RWPE1 (cell line): ENCODE measurements around the gene SNRNP40.

ENCODE experiments used
- CTCF ChIA-PET: fragments of 350-600 bp; sonication (Branson Sonifier 250); formaldehyde crosslinking; extraction: SDS; loops from one replicate; lab custom pipeline; 2021; lab: Yijun Ruan, JAX
- POLR2A ChIA-PET: fragments of 400-600 bp; formaldehyde crosslinking; extraction: SDS; loops from one replicate; lab custom pipeline; 2020; ENCODE audit warnings: antibody characterized with exemption; ENCODE audit not compliant: low non-redundant PET; lab: Yijun Ruan, JAX
- DNase-seq: peaks from one replicate; pipeline ENCODE4 v3.0.0; 2012; ENCODE audit warnings: low spot score
- H3K27ac ChIP-seq: fragments of 450-650 bp; 2 replicates; pipeline ENCODE4 v1.5.1; 2017
- TF ChIP-seq, protein P1 (sequence below): fragments of 450-650 bp; conservative IDR thresholded peaks from 2 replicates; pipeline ENCODE4 v1.5.1; 2017; ENCODE audit warnings: low read depth, mild to moderate bottlenecking

SNRNP40 gene

DNA sequence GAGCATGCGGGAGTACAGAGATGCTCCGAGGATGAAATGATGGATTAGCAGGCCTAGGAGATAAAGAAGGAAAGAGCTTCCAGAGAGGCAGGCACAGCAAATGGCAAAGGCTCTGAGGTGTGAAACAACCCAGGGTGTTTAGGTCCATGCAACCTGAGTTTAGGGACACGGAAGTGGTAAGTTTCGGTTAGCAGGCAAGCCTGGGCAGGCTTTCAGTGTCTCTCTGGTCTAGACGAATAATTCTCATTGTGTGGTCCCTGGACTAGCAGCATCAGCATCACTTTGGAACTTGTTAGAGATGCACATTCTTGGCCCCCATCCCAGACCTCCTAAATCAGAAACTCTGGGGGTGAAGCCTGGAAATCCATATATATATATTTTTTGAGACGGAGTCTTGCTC lies 75.5 kb downstream of the SNRNP40 start:
- TF ChIP-seq, protein P1, sequence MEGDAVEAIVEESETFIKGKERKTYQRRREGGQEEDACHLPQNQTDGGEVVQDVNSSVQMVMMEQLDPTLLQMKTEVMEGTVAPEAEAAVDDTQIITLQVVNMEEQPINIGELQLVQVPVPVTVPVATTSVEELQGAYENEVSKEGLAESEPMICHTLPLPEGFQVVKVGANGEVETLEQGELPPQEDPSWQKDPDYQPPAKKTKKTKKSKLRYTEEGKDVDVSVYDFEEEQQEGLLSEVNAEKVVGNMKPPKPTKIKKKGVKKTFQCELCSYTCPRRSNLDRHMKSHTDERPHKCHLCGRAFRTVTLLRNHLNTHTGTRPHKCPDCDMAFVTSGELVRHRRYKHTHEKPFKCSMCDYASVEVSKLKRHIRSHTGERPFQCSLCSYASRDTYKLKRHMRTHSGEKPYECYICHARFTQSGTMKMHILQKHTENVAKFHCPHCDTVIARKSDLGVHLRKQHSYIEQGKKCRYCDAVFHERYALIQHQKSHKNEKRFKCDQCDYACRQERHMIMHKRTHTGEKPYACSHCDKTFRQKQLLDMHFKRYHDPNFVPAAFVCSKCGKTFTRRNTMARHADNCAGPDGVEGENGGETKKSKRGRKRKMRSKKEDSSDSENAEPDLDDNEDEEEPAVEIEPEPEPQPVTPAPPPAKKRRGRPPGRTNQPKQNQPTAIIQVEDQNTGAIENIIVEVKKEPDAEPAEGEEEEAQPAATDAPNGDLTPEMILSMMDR, result no peak
- no peak for DNase-seq
- POLR2A ChIA-PET, result no interaction called here
- CTCF ChIA-PET, result interaction anchor here (0.6 kb wide), 2 partner anchors 40 to 332 kb away, joined by 3 read pairs; no protein-coding TSS in a partner anchor
- no peak overlapping the region for H3K27ac ChIP-seq

DNA sequence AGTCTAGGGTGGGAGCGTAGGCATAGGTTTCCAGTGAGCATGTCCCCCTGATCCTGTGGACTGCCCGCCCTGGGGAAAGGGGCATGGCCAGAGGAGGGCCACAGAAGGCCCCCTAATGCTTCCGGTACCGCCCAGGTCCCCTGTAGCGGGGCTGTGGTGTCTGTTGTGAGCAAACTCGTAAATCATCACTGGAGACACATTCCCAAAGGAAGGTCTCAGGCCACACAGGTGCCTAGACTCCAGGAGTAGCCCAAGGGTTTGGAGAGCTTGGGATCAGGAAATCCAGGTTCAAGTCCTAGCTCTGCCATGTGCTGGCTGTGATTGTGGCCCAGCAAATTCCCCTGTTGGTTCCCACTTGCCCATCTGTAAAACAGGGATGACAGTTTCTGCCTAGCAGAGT lies 77.1 kb downstream of the SNRNP40 start:
- no peak overlapping the region for H3K27ac ChIP-seq
- CTCF ChIA-PET, result interaction anchor here (0.6 kb wide), 1 partner anchor 164 kb away, joined by 3 read pairs; no protein-coding TSS in a partner anchor
- POLR2A ChIA-PET, result no interaction called here
- TF ChIP-seq, protein P1, result no peak
- DNase-seq, result no peak

GRCh38 chr1:31218705-31219104 lies 77.9 kb downstream of the SNRNP40 start:
- ChIA-PET CTCF (no interaction called here), POLR2A (no interaction called here)
- DNase-seq, result no peak
- TF ChIP-seq, protein P1, result no peak
- H3K27ac ChIP-seq, result no peak overlapping the region

GRCh38 chr1:31216016-31216415 lies 80.6 kb downstream of the SNRNP40 start:
- TF ChIP-seq, protein P1, result no peak
- no peak for DNase-seq
- POLR2A ChIA-PET, result no interaction called here
- CTCF ChIA-PET, result no interaction called here
- no peak overlapping the region for H3K27ac ChIP-seq

DNA sequence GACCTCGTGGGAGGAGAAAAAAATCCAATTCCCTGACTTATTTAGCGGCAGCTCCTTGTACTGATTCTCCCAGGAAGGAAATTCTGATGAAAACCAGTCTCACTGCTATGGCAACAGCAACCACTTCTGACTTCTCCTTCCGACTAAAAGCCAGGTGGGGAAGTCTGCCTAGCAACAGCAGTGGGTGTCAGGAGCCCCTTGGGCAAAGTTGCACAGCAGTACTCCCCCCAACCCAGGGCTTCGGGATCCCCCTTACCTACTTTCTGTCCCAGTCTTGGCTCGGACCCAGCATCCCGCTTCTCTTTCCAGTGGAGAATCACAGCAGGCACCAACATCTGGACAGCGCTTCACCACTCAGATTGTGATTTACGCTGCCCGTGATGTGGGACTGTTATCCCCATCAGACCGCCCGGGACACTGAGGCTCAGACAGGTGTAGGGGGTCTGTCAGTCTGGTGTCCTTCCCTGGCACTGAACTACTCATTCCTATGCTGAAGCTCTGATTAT lies 81.5 kb downstream of the SNRNP40 start:
- no peak overlapping the region for H3K27ac ChIP-seq
- no peak for DNase-seq
- TF ChIP-seq, protein P1, result no peak
- ChIA-PET CTCF (no interaction called here), POLR2A (no interaction called here)

DNA sequence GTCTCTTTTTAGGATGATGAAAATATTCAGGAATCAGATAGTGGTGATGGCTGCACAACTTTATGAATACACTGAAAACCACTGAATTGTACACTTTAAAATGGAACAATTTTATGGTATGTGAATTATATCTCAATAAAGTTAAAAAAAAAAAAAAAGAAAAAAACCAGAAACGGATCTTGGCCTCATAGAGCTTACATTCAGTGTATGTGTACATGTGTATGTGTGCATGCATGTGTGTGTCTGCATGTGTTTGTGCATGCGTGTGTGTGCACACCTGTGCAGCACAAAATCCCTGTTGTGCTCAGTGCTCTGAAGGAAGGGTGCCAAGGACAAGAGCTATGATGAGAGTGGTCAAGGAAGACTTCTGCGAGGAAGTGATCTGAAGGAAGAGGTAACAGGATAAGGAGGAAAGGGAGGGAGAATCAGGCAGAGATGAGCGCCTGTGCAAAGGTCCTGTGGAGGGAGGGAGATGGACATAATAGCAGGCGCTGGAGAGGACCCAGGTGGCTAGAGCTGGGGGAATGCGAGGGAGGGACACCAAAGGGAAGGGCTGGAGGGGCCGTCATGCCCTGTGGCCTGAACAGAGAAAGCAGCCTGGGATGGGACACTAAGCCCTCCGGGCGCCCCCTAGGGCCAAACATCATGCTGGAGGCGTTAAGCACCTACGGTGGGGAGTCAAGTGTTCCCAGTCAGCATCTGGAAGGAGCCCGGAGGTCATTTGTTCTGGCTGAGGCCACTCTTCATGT lies 82.1 kb downstream of the SNRNP40 start:
- CTCF ChIA-PET, result interaction anchor here (0.6 kb wide), 1 partner anchor 33 kb away, joined by 6 read pairs; no protein-coding TSS in a partner anchor
- DNase-seq, result no peak
- no peak overlapping the region for H3K27ac ChIP-seq
- POLR2A ChIA-PET, result no interaction called here
- TF ChIP-seq, protein P1, result no peak
